GM12891 (cell line): ENCODE measurements around the gene VSX2.

ENCODE experiments used
- PAX5 ChIP-seq: IDR thresholded peaks from 2 replicates; pipeline ENCODE4 v1.6.1; 2011; ENCODE audit warnings: low read length, moderate library complexity, mild to moderate bottlenecking; ENCODE audit not compliant: insufficient read depth, severe bottlenecking
- POLR2A ChIP-seq: IDR thresholded peaks from 2 replicates; pipeline ENCODE4 v1.6.1; 2011; ENCODE audit warnings: low read depth, low read length, control low read depth
- POLR2AphosphoS5 ChIP-seq: IDR thresholded peaks from 2 replicates; pipeline ENCODE4 v1.6.1; 2011; ENCODE audit warnings: low read depth, low read length, control low read depth
- POU2F2 ChIP-seq: IDR thresholded peaks from 2 replicates; pipeline ENCODE4 v1.6.1; 2011; ENCODE audit warnings: low read depth, mild to moderate bottlenecking, control low read depth, low read length, moderate library complexity
- SPI1 ChIP-seq: IDR thresholded peaks from 2 replicates; pipeline ENCODE4 v1.6.1; 2011; ENCODE audit warnings: low read depth, low read length, control low read depth
- TAF1 ChIP-seq: IDR thresholded peaks from 2 replicates; pipeline ENCODE4 v1.6.1; 2011; ENCODE audit warnings: low read depth, low read length, control low read depth

GRCh38 chr14:74257078-74257940, 18.1 kb downstream of the VSX2 start:
- TF ChIP-seq POLR2A = no peak
- no peak for TF ChIP-seq POLR2AphosphoS5
- TF ChIP-seq POU2F2 = no peak
- no peak for TF ChIP-seq SPI1
- no peak for TF ChIP-seq PAX5
- no peak for TF ChIP-seq TAF1
